SJSA1 (cell line): Measurements from ENCODE around the gene DOLPP1. TPM values are rescaled to one million over a fixed set of nuclear protein-coding genes. Genes with fewer than 3 reads are reported as not detected.
A peak's percentile ranks its signal among the peaks of the same experiment; 100 is the strongest.

ENCODE experiments used
- DNase-seq, 2 experiments: peaks; one replicate each; pipeline ENCODE4 v3.0.0-alpha.2; 2015 to 2020; ENCODE audit warnings: low spot score in 2 of 2, low read depth in 1 of 2
- H3K27ac ChIP-seq: fragments of 250-450 bp; sonication (Bioruptor Pico); 2 replicates; pipeline ENCODE4 v1.5.1; 2020; ENCODE audit warnings: mild to moderate bottlenecking, moderate library complexity
- H3K27me3 ChIP-seq: fragments of 250-450 bp; sonication (Bioruptor Pico); replicated peaks from 2 replicates; pipeline ENCODE4 v1.5.1; 2020; ENCODE audit warnings: mild to moderate bottlenecking, moderate library complexity
- H3K36me3 ChIP-seq: fragments of 250-450 bp; sonication (Bioruptor Pico); 2 replicates; pipeline ENCODE4 v1.5.1; 2020; ENCODE audit warnings: mild to moderate bottlenecking
- H3K4me1 ChIP-seq: fragments of 250-450 bp; sonication (Bioruptor Pico); replicated peaks from 2 replicates; pipeline ENCODE4 v1.6.1; 2021; ENCODE audit warnings: mild to moderate bottlenecking
- H3K4me3 ChIP-seq: fragments of 250-450 bp; sonication (Bioruptor Pico); 2 replicates; pipeline ENCODE4 v1.5.1; 2020; ENCODE audit warnings: mild to moderate bottlenecking
- H3K9me3 ChIP-seq: fragments of 250-450 bp; sonication (Bioruptor Pico); replicated peaks from 2 replicates; pipeline ENCODE4 v1.5.1; 2020; ENCODE audit warnings: mild to moderate bottlenecking
- total RNA-seq: library from RNA; depleted of rRNA; stranded (reverse); fragments of >200 nt; shearing (Covaris generic); gene quantifications from 2 replicates; pipeline ENCODE4 v1.2.3, GENCODE V29; 2014

DOLPP1 gene
- total RNA-seq, 1 experiment from 2014 or later = 24.4 TPM

- H3K36me3 ChIP-seq = 0 out of 2 replicates have a peak, but pooled peaks cover 4% of the 10 kb centered on the region
- peak in 1 of 2 experiments; percentile 49 for DNase-seq
- H3K27ac ChIP-seq = no peak overlapping the region
- H3K4me3 ChIP-seq = no peak overlapping the region
- no peaks in the 10 kb centered on the region for H3K9me3 ChIP-seq
- no peaks in the 10 kb centered on the region for H3K27me3 ChIP-seq
- H3K4me1 ChIP-seq = no peaks in the 10 kb centered on the region
Measured at GRCh38 chr9:129071526-129072126, 9.3 kb upstream of the DOLPP1 start.

- H3K4me1 ChIP-seq = no peaks in the 10 kb centered on the region
- DNase-seq = no peak
- H3K36me3 ChIP-seq = 0 out of 2 replicates have a peak, but pooled peaks cover 4% of the 10 kb centered on the region
- no peak overlapping the region for H3K27ac ChIP-seq
- H3K9me3 ChIP-seq = no peaks in the 10 kb centered on the region
- no peaks in the 10 kb centered on the region for H3K27me3 ChIP-seq
- H3K4me3 ChIP-seq = no peak overlapping the region
Measured at GRCh38 chr9:129072171-129072570, 8.7 kb upstream of the DOLPP1 start.

DNA sequence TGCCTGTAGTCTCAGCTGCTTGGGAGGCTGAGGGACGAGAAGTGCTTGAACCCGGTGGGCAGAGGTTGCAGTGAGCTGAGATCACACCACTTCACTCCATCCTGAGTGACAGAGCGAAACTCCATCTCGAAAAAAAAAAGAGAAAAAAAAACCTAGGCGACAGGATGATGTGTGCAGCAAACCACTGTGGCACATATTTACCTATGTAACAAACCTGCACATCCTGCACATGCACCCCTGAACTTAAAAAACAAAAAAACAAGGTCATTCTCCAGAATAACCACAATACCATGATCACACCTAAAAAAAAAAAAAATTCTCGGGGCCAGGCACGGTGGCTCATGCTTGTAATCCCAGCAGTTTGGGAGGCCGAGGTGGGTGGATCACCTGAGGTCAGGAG, 7.5 kb upstream of the DOLPP1 start:
- Histone ChIP-seq H3K9me3 (no peaks in the 10 kb centered on the region), H3K4me3 (no peak overlapping the region), H3K27ac (no peak overlapping the region), H3K36me3 (no peaks in the 10 kb centered on the region), H3K4me1 (no peaks in the 10 kb centered on the region), H3K27me3 (no peaks in the 10 kb centered on the region)
- no peak for DNase-seq

DNA sequence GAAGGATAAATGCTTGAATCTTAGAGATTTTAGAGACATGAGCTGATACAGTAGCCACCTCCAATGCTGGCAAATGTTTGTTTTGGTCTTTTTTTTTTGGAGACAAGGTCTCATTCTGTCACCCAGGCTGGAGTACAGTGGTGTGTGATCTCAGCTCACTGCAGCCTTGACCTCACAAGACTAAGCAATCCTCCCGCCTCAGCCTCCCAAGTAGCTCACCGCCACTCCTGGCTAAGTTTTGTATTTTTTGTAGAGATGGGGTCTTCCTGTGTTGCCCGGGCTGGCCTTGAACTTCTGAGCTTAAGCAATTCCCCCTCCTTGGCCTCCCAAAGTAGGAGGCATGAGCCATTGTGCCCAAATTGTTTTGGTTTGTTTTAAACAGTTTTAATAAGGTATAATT, 6.8 kb upstream of the DOLPP1 start:
- Histone ChIP-seq H3K27me3 (no peaks in the 10 kb centered on the region), H3K9me3 (no peaks in the 10 kb centered on the region), H3K36me3 (no peaks in the 10 kb centered on the region), H3K4me1 (no peaks in the 10 kb centered on the region), H3K27ac (no peak overlapping the region), H3K4me3 (no peak overlapping the region)
- DNase-seq = no peak

DNA sequence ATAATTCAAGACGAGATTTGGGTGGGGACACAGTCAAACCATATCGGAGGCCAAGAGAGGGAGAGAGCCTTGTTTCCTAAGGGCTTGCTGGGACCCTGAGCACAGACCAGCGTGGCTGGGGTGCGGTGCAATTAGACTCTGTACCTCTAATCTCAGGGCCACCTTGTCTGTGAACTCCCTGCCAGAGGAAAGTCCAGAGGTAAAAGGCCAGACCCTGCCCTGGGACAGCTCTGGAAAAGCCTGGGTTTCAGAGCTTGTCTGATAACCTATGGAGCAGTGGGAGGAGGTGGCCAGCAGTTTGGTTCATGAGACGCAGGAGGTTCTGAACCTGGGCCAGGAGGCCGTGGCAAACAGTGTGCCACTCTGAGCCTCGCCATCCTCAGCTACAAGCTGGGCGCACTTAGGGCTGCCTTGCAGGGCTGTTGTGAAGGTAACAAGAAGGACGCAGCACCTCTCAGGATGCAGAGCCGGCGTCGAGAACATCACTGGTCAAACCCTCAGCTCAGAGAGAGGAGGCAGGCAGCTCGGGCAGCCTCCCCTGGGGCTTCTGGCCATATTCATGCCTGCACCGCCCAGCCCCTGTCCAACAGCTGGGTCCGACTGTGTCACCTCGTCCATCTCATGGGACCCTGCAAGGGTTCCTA, 4.8 kb upstream of the DOLPP1 start:
- DNase-seq = no peak
- peaks cover 6% of the 10 kb centered on the region for H3K4me1 ChIP-seq
- no peaks in the 10 kb centered on the region for H3K36me3 ChIP-seq
- no peaks in the 10 kb centered on the region for H3K9me3 ChIP-seq
- H3K27me3 ChIP-seq = no peaks in the 10 kb centered on the region
- H3K27ac ChIP-seq = no peak overlapping the region
- no peak overlapping the region for H3K4me3 ChIP-seq

DNA sequence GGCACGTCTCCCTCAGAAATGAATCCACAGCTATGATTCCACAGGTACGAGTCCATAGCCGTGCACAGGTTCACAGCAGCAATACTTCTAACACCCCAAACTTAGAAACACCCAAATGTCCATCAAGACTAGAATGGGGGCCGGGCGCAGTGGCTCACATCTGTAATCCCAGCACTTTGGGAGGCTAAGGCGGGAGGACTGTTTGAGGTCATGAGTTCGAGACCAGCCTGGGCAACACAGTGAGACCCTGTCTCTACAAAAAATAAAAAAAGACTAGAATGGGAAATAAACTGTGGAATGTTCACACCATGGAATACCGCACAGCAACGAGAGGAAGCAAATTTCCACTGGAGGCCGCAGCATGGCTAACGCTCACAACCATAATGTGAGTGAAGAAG, 4.3 kb upstream of the DOLPP1 start:
- no peak for DNase-seq
- Histone ChIP-seq H3K27ac (no peak overlapping the region), H3K9me3 (no peaks in the 10 kb centered on the region), H3K36me3 (no peaks in the 10 kb centered on the region), H3K4me3 (no peak overlapping the region), H3K27me3 (no peaks in the 10 kb centered on the region), H3K4me1 (peaks cover 8% of the 10 kb centered on the region)

- no peak overlapping the region for H3K27ac ChIP-seq
- H3K36me3 ChIP-seq = no peaks in the 10 kb centered on the region; the same call in 1 of the 2 replicates
- H3K9me3 ChIP-seq = no peaks in the 10 kb centered on the region
- no peaks in the 10 kb centered on the region for H3K27me3 ChIP-seq
- peaks cover 14% of the 10 kb centered on the region for H3K4me1 ChIP-seq
- no peak overlapping the region for H3K4me3 ChIP-seq
- no peak for DNase-seq
Measured at GRCh38 chr9:129077236-129077635, 3.7 kb upstream of the DOLPP1 start.

DNA sequence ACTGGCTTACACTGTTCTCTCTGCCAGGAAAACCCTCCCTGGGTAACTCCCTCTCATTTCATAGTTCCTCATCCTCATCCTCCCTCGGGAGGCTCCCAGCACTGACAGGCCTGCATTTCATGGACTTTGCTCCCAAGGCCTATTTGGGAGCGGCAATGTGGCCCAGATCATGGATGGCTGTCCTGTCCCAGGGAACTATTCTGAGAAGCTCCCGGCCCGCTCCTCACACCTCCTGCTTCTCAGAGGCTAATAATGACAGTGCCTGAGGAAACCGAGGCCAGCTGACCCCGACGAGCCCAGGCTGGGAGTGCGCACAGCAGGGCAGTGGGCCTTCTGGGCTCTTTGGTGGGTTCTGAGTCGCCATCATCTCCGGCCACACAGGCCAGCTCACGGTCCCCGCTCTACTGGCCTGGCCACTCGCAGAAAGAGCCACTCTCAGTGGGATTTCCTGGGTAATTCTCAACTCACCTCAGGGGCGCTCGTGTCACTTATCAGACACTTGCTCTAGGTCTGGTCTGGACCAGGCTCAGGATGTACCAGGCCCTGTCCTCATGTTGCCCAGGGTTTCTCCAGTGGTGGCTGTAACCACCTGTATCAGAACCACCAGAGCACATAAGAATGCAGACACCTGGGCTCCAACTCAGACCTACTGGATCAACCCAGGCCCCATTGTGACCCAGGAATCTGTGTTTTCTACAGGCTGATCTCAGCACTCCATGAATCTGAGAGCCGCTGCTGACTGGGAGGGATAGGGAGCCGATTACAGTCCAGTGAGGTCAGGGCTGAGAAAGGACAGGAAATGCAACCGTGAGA, 2.0 kb upstream of the DOLPP1 start:
- H3K4me3 ChIP-seq = no peak overlapping the region
- no peaks in the 10 kb centered on the region for H3K27me3 ChIP-seq
- peaks cover 15% of the 10 kb centered on the region for H3K4me1 ChIP-seq
- no peaks in the 10 kb centered on the region; the same call in 1 of the 2 replicates for H3K36me3 ChIP-seq
- no peak for DNase-seq
- H3K9me3 ChIP-seq = no peaks in the 10 kb centered on the region
- no peak overlapping the region for H3K27ac ChIP-seq

DNA sequence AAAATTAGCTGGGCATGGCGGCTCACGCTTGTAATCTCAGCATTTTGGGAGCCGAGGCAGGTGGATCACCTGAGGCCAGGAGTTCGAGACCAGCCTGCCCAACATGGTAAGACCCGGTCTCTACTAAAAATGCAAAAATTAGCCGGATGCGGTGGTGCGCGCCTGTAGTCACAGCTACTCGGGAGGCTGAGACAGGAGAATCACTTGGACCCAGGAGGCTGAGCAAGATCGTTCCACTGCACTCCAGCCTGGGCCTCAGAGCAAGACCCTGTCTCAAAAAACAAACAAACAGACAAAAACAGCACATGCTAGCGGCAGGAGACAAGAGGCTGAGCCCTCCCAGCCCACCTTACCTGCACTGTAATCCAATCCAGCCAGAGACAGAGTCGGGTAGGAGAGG, 1.1 kb upstream of the DOLPP1 start:
- no peak for DNase-seq
- Histone ChIP-seq H3K4me1 (peaks cover 15% of the 10 kb centered on the region), H3K4me3 (no peak overlapping the region), H3K9me3 (no peaks in the 10 kb centered on the region), H3K27me3 (no peaks in the 10 kb centered on the region), H3K27ac (no peak overlapping the region), H3K36me3 (peaks cover under 1% of the 10 kb centered on the region)

GRCh38 chr9:129080298-129080600, 662 bp upstream of the DOLPP1 start:
- H3K27me3 ChIP-seq = no peaks in the 10 kb centered on the region
- no peak overlapping the region for H3K27ac ChIP-seq
- no peak for DNase-seq
- peak overlapping the region; percentile 62 for H3K4me3 ChIP-seq
- no peaks in the 10 kb centered on the region for H3K9me3 ChIP-seq
- peaks cover 15% of the 10 kb centered on the region for H3K4me1 ChIP-seq
- peaks cover 5% of the 10 kb centered on the region for H3K36me3 ChIP-seq

DNA sequence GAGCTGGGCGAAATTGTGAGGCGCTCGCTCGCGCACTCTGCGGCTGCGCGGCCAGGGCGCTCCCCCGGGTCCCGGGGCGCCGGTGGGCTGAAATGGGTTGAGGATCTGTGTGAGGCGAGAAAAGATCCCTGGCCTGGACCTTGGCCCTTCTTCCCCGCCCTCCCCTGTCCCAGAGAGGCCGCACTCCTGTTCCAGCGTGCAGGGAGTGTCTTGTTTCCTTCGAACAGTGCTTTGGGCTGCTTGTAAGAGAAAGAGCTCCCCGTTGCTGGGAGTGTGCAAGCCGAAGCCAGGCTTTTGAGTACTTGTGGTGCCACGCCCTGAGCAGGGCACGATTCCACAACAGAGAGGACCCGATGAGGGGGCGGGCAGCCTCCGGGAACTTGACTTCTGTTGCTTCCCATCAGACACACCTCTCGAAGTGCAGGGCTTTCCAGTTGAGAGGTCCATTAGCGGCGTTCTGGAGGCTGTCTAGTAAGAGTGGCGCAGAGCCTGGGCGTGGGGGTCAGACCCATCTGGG, 535 bp downstream of the DOLPP1 start:
- H3K27ac ChIP-seq = peak overlapping the region; percentile 1; the same call in 1 of the 2 replicates
- DNase-seq = no peak
- peak overlapping the region; percentile 62 for H3K4me3 ChIP-seq
- H3K9me3 ChIP-seq = no peaks in the 10 kb centered on the region
- H3K36me3 ChIP-seq = peaks cover 17% of the 10 kb centered on the region
- H3K27me3 ChIP-seq = no peaks in the 10 kb centered on the region
- H3K4me1 ChIP-seq = peaks cover 15% of the 10 kb centered on the region

GRCh38 chr9:129084087-129084486, 3.2 kb downstream of the DOLPP1 start:
- H3K9me3 ChIP-seq = no peaks in the 10 kb centered on the region

GRCh38 chr9:129089246-129089645, 8.3 kb downstream of the DOLPP1 start:
- no peaks in the 10 kb centered on the region for H3K4me1 ChIP-seq
- no peak overlapping the region for H3K27ac ChIP-seq
- H3K9me3 ChIP-seq = no peaks in the 10 kb centered on the region
- no peak for DNase-seq
- peaks cover 36% of the 10 kb centered on the region for H3K36me3 ChIP-seq
- H3K27me3 ChIP-seq = no peaks in the 10 kb centered on the region
- no peak overlapping the region for H3K4me3 ChIP-seq

More at GRCh38 chr9:129084087-129084486, 3.2 kb downstream of the DOLPP1 start:
- DNase-seq = no peak
- Histone ChIP-seq H3K4me3 (no peak overlapping the region), H3K36me3 (peaks cover 28% of the 10 kb centered on the region), H3K27me3 (no peaks in the 10 kb centered on the region), H3K27ac (no peak overlapping the region), H3K4me1 (peaks cover 15% of the 10 kb centered on the region)
